ENCODE measurements around the gene DMXL2. TPM values are rescaled to one million over a fixed set of nuclear protein-coding genes. Genes with fewer than 3 reads are reported as not detected.

Gene DMXL2
- total and polyA plus RNA-seq, 9 of the 15 experiments (the other 6 are each of a cell fraction or from before 2014, with no cell fraction given), result 9.3 to 57.7 (median 30.7) TPM

- in situ Hi-C loops (cut with MboI), result no loop called here
- Histone ChIP-seq H3K79me2 (ENCODE audit: control insufficient read depth, insufficient read depth, low read length) (no peaks in the 10 kb centered on the region), H3K9ac (ENCODE audit: insufficient read depth in 1 of 2, low read depth in 2 of 2, low read length in 2 of 2) (no peak overlapping the region), H3K9me1 (ENCODE audit: control insufficient read depth, insufficient read depth, low read length) (no peaks in the 10 kb centered on the region), H2AFZ (ENCODE audit: low read depth, low read length) (peak overlapping the region; percentile 6; the same call in 1 of the 2 replicates), H3K4me1 (replicated peaks in 1 of 2; ENCODE audit: control insufficient read depth in 2 of 2, insufficient read depth in 2 of 2, low read length in 2 of 2) (peaks cover 18 to 32% of the 10 kb centered on the region in 2 experiments; a peak in 4 of 5 replicates), H3K27ac (ENCODE audit: extremely low read depth, low read depth, low read length) (no peak overlapping the region), H3K4me2 (ENCODE audit: insufficient read depth, low read length) (no peak overlapping the region), H3K36me3 (ENCODE audit: control insufficient read depth, insufficient read depth, low read length) (no peaks in the 10 kb centered on the region), H3K9me3 (replicated peaks; ENCODE audit: control insufficient read depth, insufficient read depth, low read depth, low read length) (no peaks in the 10 kb centered on the region), H4K20me1 (replicated peaks; ENCODE audit: control insufficient read depth, insufficient read depth, low read length) (no peaks in the 10 kb centered on the region), H3K27me3 (ENCODE audit: control insufficient read depth in 2 of 2, insufficient read depth in 2 of 2, low read length in 2 of 2) (no peaks in the 10 kb centered on the region), H3K4me3 (no peak overlapping the region)
- POLR2A ChIA-PET, result interaction anchor here (0.9 kb wide), 1 partner anchor 13 kb away, joined by 3 read pairs; the partner anchor contains the start of gene SCG3
- intact Hi-C loops (cut with micrococcal nuclease), result no loop called here
- ATAC-seq (no peak), FAIRE-seq (no peak), DNase-seq (ENCODE audit: extremely low read depth in 1 of 4, low spot score in 3 of 4) (no peak)
- BruUV-seq (replicated peaks), result no TSS peak
- CTCF ChIA-PET (ENCODE audit: low intra/inter-chr PET ratio), result no interaction called here
- 56% methylated on average over 5 of the region's 5 CpGs for WGBS (ENCODE audit: insufficient coverage, low coverage, missing lambda C conversion rate)
- TF ChIP-seq ZC3H8 (IDR thresholded peaks at IDR 0.05) (no peak), E2F4 (CRISPR knock-in tag; IDR thresholded peaks at IDR 0.05; ENCODE audit: low read depth) (no peak), MBD1 (CRISPR knock-in tag; IDR thresholded peaks at IDR 0.05) (no peak), NCOA1 (IDR thresholded peaks at IDR 0.05; ENCODE audit: low read depth) (no peak), ZNF316 (IDR thresholded peaks at IDR 0.05) (no peak), CEBPB (tag; IDR thresholded peaks at IDR 0.05) (no peak), FOXJ3 (CRISPR knock-in tag; IDR thresholded peaks at IDR 0.05) (no peak), HNRNPH1 (optimal IDR thresholded peaks at IDR 0.05; ENCODE audit: low read depth, low read length) (no peak), POLR2B (IDR thresholded peaks at IDR 0.05; ENCODE audit: low read depth, partially characterized antibody) (no peak), POLR2AphosphoS2 (IDR thresholded peaks at IDR 0.05; ENCODE audit: low read length) (no peak), JUND (IDR thresholded peaks at IDR 0.05; ENCODE audit: borderline replicate concordance, low read depth, low read length) (no peak), JUND (tag; IDR thresholded peaks at IDR 0.05; ENCODE audit: borderline replicate concordance, low read depth, low read length) (no peak), E4F1 (CRISPR knock-in tag; IDR thresholded peaks at IDR 0.05; ENCODE audit: borderline replicate concordance) (no peak)
Measured at GRCh38 chr15:51668446-51668845, 45.9 kb upstream of the DMXL2 start.
